Measurements from ENCODE around the gene RAMP2.

Gene RAMP2

GRCh38 chr17:42809250-42809649 lies 48.2 kb downstream of the RAMP2 start:
- H3K27ac ChIP-seq: no peak overlapping the region

More at GRCh38 chr17:42809250-42809649, 48.2 kb downstream of the RAMP2 start:
- TF ChIP-seq ZFX (IDR thresholded peaks at IDR 0.05; ENCODE audit: borderline replicate concordance) (no peak), CTCF (IDR thresholded peaks at IDR 0.05) (no peak)
